GM21515 (cell line): ENCODE data around the gene CCR5AS.
A peak's percentile ranks its signal among the peaks of the same experiment; 100 is the strongest.
"Not testable (repeated sequence)": the region's sequence is repeated elsewhere in the genome, so short reads cannot be mapped to it uniquely, and the experiment has no call there.

Experiments
- ATAC-seq: cut with Tn5 transposase; IDR thresholded peaks from one replicate; pipeline ENCODE4 v1.9.1; 2021; ENCODE audit not compliant: unreplicated experiment

Gene CCR5AS

GRCh38 chr3:46406788-46407611 is at the start of gene CCR5AS, which contains the start of gene CCRL2:
CCR5AS (minus strand) TSS chr3:46407066.
CCRL2 (plus strand) TSS chr3:46407259; CDS start chr3:46408080, 821 bp downstream.
- no peak for ATAC-seq

GRCh38 chr3:46456118-46456517 is 49.3 kb upstream of the CCR5AS start:
- ATAC-seq: no peak

GRCh38 chr3:46455231-46456115 is 48.6 kb upstream of the CCR5AS start:
- no peak for ATAC-seq

DNA sequence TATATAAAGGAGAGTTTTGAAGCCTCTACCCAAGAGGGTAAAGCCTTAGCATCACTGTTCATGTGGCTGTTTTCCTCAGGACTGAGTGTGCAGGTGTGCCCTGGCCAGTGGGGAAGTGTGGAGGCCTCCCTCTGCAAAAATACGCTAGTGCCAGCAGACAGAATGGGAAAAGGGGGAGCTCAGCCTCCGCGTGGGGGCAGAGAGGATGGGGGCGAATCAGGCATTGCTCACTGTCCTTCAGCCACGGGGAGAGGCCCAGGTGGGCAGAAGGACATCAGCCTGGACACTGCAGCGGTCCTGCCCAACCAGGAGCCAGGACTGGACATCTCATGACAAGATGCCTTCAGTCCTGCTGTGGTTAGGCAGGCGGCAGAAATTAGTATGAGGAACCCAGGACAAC is 47.7 kb upstream of the CCR5AS start:
- ATAC-seq: no peak

GRCh38 chr3:46454209-46454595 is 47.3 kb upstream of the CCR5AS start:
- no peak for ATAC-seq

- ATAC-seq: no peak
Measured at GRCh38 chr3:46453526-46454208, 46.8 kb upstream of the CCR5AS start.

DNA sequence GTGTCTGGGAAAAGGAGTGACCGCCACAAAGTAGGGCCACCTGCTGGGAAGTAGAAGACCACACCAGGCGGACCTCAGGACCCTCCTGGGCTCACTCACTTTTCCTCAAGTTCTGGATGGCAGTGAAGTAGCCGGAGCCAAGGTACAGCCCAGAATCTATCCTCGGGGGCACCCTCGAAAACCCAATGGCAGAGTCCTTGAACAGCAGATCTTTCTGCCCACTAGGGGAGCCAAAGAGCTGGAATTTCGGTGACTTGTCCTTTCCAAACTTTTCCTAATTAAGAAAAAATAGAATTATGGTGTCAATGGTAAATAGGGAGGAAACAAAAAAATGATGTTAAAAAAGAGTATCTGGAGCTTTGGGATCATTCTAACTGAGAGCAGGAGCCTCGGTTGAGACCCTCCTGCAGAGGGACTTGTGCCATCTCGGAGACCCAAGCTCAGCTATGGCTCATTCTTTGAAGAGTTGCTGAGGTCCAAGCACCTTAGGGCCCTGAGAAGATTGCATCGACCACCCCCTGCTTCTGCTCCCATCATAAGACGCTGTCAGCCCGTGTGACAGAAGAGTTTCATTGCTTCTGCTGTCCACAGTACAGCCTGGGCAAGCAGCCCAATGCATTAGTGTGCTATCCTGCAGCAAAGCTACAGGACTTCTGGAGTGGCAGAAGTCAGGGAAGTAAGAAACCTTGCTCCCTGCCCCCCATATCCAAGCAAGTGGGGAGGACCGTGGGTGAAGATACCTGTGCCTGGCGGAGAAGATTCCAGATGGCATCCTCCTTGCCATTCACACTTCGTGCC is 43.1 kb upstream of the CCR5AS start:
- no peak for ATAC-seq

GRCh38 chr3:46448721-46449120 is 41.9 kb upstream of the CCR5AS start:
- no peak for ATAC-seq

DNA sequence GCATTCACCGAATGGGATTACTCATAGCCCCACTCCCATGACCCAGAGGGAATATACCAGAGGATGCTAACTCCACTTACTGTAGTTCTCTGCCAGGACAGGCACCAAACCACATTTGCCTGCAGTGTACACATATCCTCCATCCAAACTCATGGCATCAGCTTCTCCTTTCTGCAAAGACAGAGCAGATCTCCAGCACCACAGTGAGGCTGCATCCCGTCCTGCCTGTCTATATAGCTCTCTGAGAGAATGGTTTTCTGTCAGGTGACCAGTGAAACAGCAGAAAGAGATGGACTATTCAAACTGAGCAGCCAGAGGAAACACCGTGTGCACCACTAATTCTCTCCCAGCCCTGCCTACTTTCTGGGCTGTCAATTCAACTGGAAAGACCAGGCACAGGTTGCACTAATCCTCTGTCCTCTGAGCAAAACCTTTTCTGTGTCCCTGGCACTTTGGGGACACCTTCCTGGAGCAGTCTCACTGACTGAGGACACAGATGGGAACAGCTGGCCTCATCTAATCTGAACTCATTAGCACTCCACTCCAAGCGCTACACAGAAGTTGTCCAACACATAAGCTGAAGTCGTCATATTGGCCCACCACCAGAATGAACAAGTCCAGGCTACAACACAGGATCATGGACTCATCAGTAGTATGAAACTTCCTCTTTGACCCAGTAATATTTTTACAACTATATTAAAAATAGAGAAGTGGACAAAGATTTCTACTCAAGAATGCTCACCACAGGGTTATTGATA is 40.5 kb upstream of the CCR5AS start:
- ATAC-seq: no peak

DNA sequence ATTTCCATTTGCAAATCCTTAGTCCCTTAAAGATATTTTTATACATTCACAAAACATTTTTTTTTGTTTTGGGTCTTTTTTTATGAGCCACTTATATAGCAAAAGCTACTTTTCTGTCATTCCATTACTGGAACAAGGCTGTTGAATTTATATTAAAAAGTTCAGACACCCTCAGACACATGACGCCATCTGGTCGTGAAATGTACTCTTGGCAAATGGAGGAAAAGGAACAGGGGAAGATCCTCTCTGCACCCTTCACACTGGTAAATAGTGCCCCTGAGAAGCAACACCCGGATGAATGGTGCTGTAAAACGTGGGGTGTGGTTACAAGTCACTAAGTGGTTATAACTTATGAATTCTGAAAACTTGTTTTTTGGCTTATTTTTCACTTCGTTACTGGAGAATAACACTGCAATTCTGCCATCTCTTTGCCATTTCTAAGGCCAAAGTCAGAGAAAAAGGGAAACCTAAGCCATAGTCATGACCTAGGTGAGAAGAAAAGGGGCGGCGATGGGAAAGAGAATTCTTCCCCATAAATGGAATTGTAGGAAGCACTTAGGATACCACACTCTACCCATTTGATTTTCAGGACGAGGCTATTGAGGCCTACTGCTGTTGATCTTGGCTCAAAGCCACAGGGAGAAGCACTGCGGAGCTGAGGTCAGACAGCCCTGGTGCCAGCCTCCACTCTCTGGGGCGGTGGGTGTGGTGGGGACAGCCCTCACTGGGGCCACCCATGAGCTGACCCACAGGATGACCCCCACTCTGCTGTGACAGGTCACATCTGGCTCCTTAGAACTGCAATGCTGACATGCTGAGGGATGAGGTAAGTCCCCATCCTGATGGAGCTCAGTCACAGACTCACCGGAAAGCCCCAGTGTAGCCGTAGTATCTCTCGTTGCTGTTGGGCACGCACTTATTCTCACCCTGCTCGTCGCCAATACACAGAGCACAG is 36.0 kb upstream of the CCR5AS start:
- ATAC-seq: no peak

GRCh38 chr3:46440531-46441294 is 33.8 kb upstream of the CCR5AS start:
- ATAC-seq: peak; percentile 70

GRCh38 chr3:46438831-46439230 is 32.0 kb upstream of the CCR5AS start:
- ATAC-seq: no peak

DNA sequence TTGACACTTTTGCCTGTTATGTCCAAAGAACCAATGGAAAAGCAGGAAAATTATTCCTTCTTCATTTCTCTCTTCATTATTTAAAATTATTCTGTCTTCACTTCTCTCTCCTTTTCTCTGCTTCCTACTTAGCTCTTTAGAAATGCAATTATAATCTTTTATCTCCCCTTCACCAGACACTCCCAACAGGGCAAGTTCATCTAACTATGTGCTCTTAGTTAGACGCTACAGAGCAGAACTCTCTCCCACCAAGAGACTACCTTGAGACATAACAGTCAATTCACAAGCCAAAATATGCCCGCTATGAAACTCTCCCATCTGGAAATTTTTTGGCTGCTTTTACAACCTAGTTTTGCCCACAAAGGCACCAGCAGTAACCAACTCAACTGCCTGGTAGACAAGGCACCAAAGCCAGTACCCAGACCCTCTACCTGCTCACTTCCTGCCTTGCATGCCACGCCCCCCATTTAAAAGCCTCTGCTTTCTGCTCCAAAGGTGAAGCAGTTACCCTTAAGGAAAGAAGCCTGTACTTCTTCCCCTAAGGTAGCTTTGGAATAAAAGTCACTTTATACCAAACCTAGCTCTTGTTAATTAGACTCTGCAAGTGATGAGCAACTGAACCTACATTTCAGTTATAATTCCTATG is 28.3 kb upstream of the CCR5AS start:
- ATAC-seq: no peak

DNA sequence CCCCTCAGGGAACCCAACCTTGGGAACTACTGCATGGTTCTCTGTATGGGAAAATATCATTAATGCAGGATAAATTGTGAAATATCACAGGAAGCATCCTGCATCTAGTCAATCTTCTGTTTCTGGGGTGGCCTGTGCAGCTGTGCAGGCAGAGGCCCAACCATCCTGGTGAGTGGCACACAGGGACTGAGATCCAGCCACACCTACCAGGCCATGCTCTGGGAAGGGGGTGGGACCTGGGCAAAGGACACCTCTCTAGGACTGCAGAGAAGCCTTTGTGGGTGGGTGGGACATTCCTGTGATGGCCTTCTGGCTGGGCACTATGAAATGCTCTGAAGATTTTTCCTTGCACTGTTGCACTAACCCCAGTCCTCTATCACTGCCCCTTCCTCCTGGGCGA is 27.0 kb upstream of the CCR5AS start:
- ATAC-seq: no peak

- ATAC-seq: not testable (repeated sequence)
Measured at GRCh38 chr3:46433118-46433517, 26.3 kb upstream of the CCR5AS start.

- ATAC-seq: not testable (repeated sequence)
Measured at GRCh38 chr3:46431905-46432304, 25.0 kb upstream of the CCR5AS start.

DNA sequence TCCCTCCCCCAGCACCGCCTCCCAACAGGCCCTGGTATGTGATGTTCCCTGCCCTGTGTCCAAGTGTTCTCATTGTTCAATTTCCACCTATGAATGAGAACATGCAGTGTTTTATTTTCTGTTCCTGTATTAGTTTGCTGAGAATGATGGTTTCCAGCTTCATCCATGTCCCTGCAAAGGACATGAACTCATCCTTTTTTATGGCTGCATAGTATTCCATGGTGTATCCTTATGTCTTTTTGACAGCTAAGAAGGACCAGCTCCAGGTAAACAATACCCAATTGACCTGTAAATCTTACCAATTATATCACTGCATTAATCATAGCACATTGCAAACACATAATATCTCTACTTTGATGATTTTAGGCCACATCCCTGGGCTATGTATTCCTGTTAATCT is 24.0 kb upstream of the CCR5AS start:
- ATAC-seq: not testable (repeated sequence)
